ENCODE results near the gene ADAMTS18.

The ADAMTS18 gene

DNA sequence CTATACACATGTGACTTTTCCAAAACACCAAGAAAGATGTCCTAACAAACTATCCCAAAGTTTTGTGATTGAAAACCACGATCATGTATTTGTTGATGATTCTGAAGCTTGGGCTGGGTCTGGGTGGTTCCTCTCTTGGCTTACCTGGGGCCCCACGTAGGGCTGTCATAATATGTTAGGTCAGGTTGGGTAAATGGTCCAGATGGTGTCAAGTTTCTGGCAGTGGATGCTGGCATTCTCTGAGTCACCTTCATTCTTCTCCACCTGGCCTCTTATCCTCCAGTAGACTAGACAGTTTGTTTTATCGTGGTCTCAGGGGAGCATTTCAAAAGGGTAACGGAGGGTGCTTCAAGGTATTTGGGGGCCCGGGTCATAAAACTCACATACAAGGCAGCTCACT is 196.2 kb downstream of the ADAMTS18 start:
- no peaks in the 10 kb centered on the region for H3K9me3 Mint-ChIP-seq
- H3K27me3 Mint-ChIP-seq = peaks cover 9% of the 10 kb centered on the region
- H3K4me1 Mint-ChIP-seq = peaks cover 6% of the 10 kb centered on the region
- no peak for ATAC-seq (ENCODE audit: low read depth)
- no peaks in the 10 kb centered on the region for H3K36me3 Mint-ChIP-seq
- no peak overlapping the region for H3K27ac Mint-ChIP-seq
- no peak overlapping the region for H3K4me3 Mint-ChIP-seq
- no peak for DNase-seq (ENCODE audit: low spot score in 2 of 2)

DNA sequence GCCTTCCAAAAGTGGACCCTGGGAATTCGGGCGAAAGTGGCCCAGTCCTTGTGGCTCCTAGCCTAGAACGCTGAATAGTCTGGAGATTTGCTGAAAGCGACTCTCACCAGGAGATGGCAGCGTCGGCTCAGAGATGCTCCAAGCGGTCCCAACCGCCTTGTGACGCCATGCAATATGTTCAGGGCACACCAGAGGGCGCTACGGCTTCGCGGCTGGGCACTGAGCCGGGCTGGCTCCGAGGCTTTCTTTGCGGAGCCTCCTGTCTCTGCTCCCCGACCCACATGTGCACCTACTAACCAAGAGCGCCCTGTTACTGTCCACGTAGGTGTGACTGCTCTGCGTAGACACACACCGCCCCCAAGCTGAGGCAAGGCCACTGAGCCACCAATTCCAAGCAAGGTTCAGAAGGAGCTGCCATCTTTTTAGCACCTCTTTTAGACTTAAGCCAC is 198.7 kb downstream of the ADAMTS18 start:
- H3K4me3 Mint-ChIP-seq = peak overlapping the region; percentile 65
- no peak overlapping the region for H3K27ac Mint-ChIP-seq
- DNase-seq (ENCODE audit: low spot score in 2 of 2) = peak; percentile 80 to 85
- peak; percentile 95 for ATAC-seq (ENCODE audit: low read depth)
- peaks cover 10% of the 10 kb centered on the region for H3K27me3 Mint-ChIP-seq
- H3K36me3 Mint-ChIP-seq = no peaks in the 10 kb centered on the region
- H3K9me3 Mint-ChIP-seq = no peaks in the 10 kb centered on the region
- H3K4me1 Mint-ChIP-seq = peaks cover 6% of the 10 kb centered on the region

DNA sequence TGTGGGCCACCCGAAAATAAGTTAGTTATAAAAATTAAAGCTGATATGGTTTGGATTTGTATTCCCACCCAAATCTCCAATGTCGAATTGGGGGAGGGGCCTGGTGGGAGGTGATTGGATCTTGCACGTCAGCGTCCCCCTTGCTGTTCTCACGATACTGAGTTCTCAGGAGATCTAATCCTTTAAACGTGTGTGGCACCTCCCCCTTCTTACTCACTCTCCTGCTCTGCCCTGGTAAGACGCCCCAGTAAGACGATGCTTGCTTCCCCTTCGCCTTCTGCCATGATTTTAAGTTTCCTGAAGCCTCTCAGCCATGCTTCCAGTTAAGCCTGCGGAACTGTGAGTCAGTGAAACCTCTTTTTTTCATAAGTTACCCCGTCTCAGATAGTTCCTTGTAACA is 200.2 kb downstream of the ADAMTS18 start:
- no peaks in the 10 kb centered on the region for H3K9me3 Mint-ChIP-seq
- H3K4me1 Mint-ChIP-seq = peaks cover 6% of the 10 kb centered on the region
- ATAC-seq (ENCODE audit: low read depth) = no peak
- DNase-seq (ENCODE audit: low spot score in 2 of 2) = no peak
- H3K27ac Mint-ChIP-seq = no peak overlapping the region
- H3K36me3 Mint-ChIP-seq = no peaks in the 10 kb centered on the region
- peaks cover 15% of the 10 kb centered on the region for H3K27me3 Mint-ChIP-seq
- H3K4me3 Mint-ChIP-seq = no peak overlapping the region

DNA sequence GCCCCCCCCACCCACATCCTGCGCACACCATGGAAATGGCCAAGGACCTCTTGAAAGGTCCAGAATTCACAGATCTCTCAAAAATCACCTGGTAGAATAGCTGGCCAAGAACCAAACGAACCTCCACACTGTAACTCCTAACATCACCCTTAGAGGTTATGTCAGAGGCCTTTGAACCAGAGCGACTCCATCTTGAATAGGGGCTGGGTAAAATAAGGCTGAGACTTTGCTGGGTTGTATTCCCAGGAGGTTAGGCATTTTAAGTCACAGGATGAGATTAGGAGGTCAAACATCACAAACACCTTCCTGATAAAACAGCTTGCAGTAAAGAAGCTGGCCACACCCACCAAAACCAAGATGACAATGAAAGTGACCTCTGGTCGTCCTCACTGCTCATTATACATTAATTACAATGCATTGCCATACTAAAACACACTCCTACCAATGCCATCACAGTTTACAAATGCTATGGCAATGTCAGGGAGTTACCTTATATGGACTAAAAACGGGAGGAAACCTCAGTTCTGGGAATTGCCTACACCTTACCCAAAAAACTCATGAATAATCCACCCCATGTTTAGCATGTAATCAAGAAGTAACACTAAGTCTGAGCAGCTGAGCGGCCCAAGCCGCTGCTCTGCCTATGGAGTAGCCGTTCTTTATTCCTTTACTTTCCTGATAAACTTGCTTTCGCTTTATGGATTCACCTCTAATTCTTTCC is 200.9 kb downstream of the ADAMTS18 start:
- ATAC-seq (ENCODE audit: low read depth) = no peak
- no peak overlapping the region for H3K27ac Mint-ChIP-seq
- no peaks in the 10 kb centered on the region for H3K9me3 Mint-ChIP-seq
- H3K36me3 Mint-ChIP-seq = no peaks in the 10 kb centered on the region
- peaks cover 15% of the 10 kb centered on the region for H3K27me3 Mint-ChIP-seq
- peaks cover 6% of the 10 kb centered on the region for H3K4me1 Mint-ChIP-seq
- no peak overlapping the region for H3K4me3 Mint-ChIP-seq
- DNase-seq (ENCODE audit: low spot score in 2 of 2) = no peak

All from memory B cell (primary cell).